Loucy (cell line): Measurements from ENCODE around the gene ZCWPW1.

Source experiments
- H2AFZ ChIP-seq: fragments of 200-600 bp; sonication (generic); 2 replicates; pipeline ENCODE4 v1.6.0; 2016; ENCODE audit warnings: antibody characterized with exemption, mild to moderate bottlenecking, low read length, moderate library complexity
- H3F3A ChIP-seq: fragments of 200-600 bp; 2 replicates; pipeline ENCODE4 v1.6.0; 2016; ENCODE audit warnings: antibody characterized with exemption, low read depth, mild to moderate bottlenecking
- H3K27me3 ChIP-seq: fragments of 200-600 bp; sonication (generic); 2 replicates; pipeline ENCODE4 v1.6.1; 2014; ENCODE audit warnings: low read length, mild to moderate bottlenecking; ENCODE audit not compliant: insufficient read depth, poor library complexity, severe bottlenecking
- H3K36me3 ChIP-seq: fragments of 200-600 bp; sonication (generic); 2 replicates; pipeline ENCODE4 v1.6.1; 2016; ENCODE audit warnings: low read length; ENCODE audit not compliant: insufficient read depth
- H3K4me1 ChIP-seq: fragments of 200-600 bp; sonication (generic); 2 replicates; pipeline ENCODE4 v1.5.1; 2014; ENCODE audit warnings: low read length, mild to moderate bottlenecking; ENCODE audit not compliant: insufficient read depth, poor library complexity, severe bottlenecking
- H3K4me2 ChIP-seq: fragments of 200-600 bp; sonication (generic); 2 replicates; pipeline ENCODE4 v1.6.0; 2014; ENCODE audit warnings: antibody characterized with exemption, low read length, low read depth, mild to moderate bottlenecking; ENCODE audit not compliant: poor library complexity, severe bottlenecking
- H3K4me3 ChIP-seq: fragments of 200-600 bp; sonication (generic); 2 replicates; pipeline ENCODE4 v1.5.1; 2014; ENCODE audit warnings: low read length, mild to moderate bottlenecking, mixed read lengths; ENCODE audit not compliant: poor library complexity, severe bottlenecking
- H3K79me2 ChIP-seq: fragments of 200-600 bp; sonication (generic); 2 replicates; pipeline ENCODE4 v1.6.1; 2014; ENCODE audit warnings: low read length; ENCODE audit not compliant: insufficient read depth
- H3K9ac ChIP-seq: fragments of 200-600 bp; sonication (generic); 2 replicates; pipeline ENCODE4 v1.6.0; 2014; ENCODE audit warnings: mild to moderate bottlenecking, low read depth, low read length, moderate library complexity; ENCODE audit not compliant: poor library complexity, severe bottlenecking
- H3K9me2 ChIP-seq: fragments of 200-600 bp; sonication (generic); replicated peaks from 2 replicates; pipeline ENCODE4 v1.6.1; 2016; ENCODE audit warnings: low read depth, low read length, mixed read lengths
- H3K9me3 ChIP-seq: fragments of 200-600 bp; sonication (generic); 2 replicates; pipeline ENCODE4 v1.6.1; 2014; ENCODE audit warnings: mild to moderate bottlenecking, antibody characterized with exemption, low read length, low read depth; ENCODE audit not compliant: insufficient read depth
- H4K20me1 ChIP-seq: fragments of 200-600 bp; sonication (generic); 2 replicates; pipeline ENCODE4 v1.6.0; 2014; ENCODE audit warnings: antibody characterized with exemption, low read length, mild to moderate bottlenecking; ENCODE audit not compliant: insufficient read depth, poor library complexity, severe bottlenecking
- EZH2phosphoT487 ChIP-seq: fragments of 200-600 bp; IDR thresholded peaks from 2 replicates; pipeline ENCODE4 v1.6.1; 2018; ENCODE audit warnings: antibody characterized with exemption, mild to moderate bottlenecking, moderate library complexity, borderline replicate concordance
- TF ChIP-seq, protein P1 (sequence below): fragments of 200-600 bp; sonication (generic); conservative IDR thresholded peaks from 2 replicates; pipeline ENCODE4 v1.5.1; 2014; ENCODE audit warnings: mild to moderate bottlenecking, antibody characterized with exemption, low read length

ZCWPW1 gene

DNA sequence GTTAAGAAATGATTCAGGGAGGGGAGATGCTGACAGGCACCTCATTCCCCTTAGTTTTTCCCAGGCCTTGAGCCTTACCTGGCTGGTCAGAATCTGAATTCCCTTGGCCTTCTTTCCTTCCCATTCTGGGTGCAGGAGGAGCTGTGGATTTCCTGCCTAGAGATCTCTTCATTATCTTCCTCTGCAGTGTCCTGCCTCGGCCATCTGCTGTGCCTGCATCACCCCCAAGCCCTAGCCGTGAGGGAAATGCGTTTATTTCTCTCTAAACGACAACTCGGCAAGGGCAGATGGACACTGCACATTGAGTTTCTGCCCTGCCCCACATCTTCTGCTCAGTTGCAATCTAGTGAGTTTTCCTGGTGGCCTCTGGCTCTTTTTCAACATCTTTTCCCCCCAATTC is 26.7 kb downstream of the ZCWPW1 start:
- H3K9me3 ChIP-seq = no peaks in the 10 kb centered on the region
- H3K4me2 ChIP-seq = no peak overlapping the region
- H3K9ac ChIP-seq = no peak overlapping the region
- no peak overlapping the region for H3K4me3 ChIP-seq
- no peaks in the 10 kb centered on the region for H3K36me3 ChIP-seq
- H4K20me1 ChIP-seq = no peaks in the 10 kb centered on the region
- H3K79me2 ChIP-seq = no peaks in the 10 kb centered on the region
- no peaks in the 10 kb centered on the region for H3K9me2 ChIP-seq
- H3K27me3 ChIP-seq = no peaks in the 10 kb centered on the region
- H3K4me1 ChIP-seq = no peaks in the 10 kb centered on the region
- TF ChIP-seq, protein P1, sequence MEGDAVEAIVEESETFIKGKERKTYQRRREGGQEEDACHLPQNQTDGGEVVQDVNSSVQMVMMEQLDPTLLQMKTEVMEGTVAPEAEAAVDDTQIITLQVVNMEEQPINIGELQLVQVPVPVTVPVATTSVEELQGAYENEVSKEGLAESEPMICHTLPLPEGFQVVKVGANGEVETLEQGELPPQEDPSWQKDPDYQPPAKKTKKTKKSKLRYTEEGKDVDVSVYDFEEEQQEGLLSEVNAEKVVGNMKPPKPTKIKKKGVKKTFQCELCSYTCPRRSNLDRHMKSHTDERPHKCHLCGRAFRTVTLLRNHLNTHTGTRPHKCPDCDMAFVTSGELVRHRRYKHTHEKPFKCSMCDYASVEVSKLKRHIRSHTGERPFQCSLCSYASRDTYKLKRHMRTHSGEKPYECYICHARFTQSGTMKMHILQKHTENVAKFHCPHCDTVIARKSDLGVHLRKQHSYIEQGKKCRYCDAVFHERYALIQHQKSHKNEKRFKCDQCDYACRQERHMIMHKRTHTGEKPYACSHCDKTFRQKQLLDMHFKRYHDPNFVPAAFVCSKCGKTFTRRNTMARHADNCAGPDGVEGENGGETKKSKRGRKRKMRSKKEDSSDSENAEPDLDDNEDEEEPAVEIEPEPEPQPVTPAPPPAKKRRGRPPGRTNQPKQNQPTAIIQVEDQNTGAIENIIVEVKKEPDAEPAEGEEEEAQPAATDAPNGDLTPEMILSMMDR = no peak
- no peak for TF ChIP-seq EZH2phosphoT487
- H2AFZ ChIP-seq = no peak overlapping the region
- no peaks in the 10 kb centered on the region for H3F3A ChIP-seq

GRCh38 chr7:100400656-100401055 is 27.8 kb downstream of the ZCWPW1 start:
- H3K9me2 ChIP-seq = no peaks in the 10 kb centered on the region
- no peaks in the 10 kb centered on the region for H3K4me1 ChIP-seq
- H3K36me3 ChIP-seq = no peaks in the 10 kb centered on the region
- no peak overlapping the region for H3K4me3 ChIP-seq
- H2AFZ ChIP-seq = no peak overlapping the region
- TF ChIP-seq, protein P1 = peak; percentile 61
- TF ChIP-seq EZH2phosphoT487 = no peak
- no peak overlapping the region for H3K4me2 ChIP-seq
- no peaks in the 10 kb centered on the region for H3F3A ChIP-seq
- H3K79me2 ChIP-seq = no peaks in the 10 kb centered on the region
- no peaks in the 10 kb centered on the region for H3K27me3 ChIP-seq
- no peak overlapping the region for H3K9ac ChIP-seq
- no peaks in the 10 kb centered on the region for H4K20me1 ChIP-seq
- no peaks in the 10 kb centered on the region for H3K9me3 ChIP-seq

DNA sequence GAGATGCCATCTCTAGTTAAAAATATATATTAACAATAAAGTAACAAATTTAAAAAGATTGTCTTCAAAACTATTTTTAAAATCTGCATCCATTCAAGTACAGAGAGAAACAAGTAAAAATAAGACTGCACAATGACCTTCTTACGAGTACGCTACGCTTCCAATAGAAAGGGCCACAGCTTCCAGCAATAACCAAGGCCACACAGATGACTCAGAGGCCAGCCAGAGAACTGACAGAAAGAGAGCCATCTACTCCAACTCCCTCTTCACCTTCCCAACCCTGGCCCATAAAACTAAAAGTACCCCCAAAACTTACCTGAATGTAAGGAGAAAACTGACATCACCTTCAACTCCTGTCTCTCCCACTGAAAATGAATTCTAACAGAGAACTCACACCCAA is 28.5 kb downstream of the ZCWPW1 start:
- H4K20me1 ChIP-seq = no peaks in the 10 kb centered on the region
- no peaks in the 10 kb centered on the region for H3K27me3 ChIP-seq
- H3K9ac ChIP-seq = no peak overlapping the region
- no peak overlapping the region for H2AFZ ChIP-seq
- H3K4me1 ChIP-seq = no peaks in the 10 kb centered on the region
- H3K36me3 ChIP-seq = no peaks in the 10 kb centered on the region
- no peaks in the 10 kb centered on the region for H3K9me2 ChIP-seq
- H3K9me3 ChIP-seq = no peaks in the 10 kb centered on the region
- H3K4me2 ChIP-seq = no peak overlapping the region
- no peaks in the 10 kb centered on the region for H3F3A ChIP-seq
- TF ChIP-seq EZH2phosphoT487 = no peak
- TF ChIP-seq, protein P1 = no peak
- H3K4me3 ChIP-seq = no peak overlapping the region
- H3K79me2 ChIP-seq = no peaks in the 10 kb centered on the region
